HuH-7.5 (cell line): ENCODE data around the gene CC2D2A.

Experiments used
- DNase-seq: peaks from one replicate; pipeline ENCODE4 v3.0.0; 2011; ENCODE audit warnings: low spot score

The CC2D2A gene

GRCh38 chr4:15466596-15466995 lies 3.1 kb upstream of the CC2D2A start:
- DNase-seq, result no peak

GRCh38 chr4:15470128-15470475 lies 420 bp downstream of the CC2D2A start:
- no peak for DNase-seq

DNA sequence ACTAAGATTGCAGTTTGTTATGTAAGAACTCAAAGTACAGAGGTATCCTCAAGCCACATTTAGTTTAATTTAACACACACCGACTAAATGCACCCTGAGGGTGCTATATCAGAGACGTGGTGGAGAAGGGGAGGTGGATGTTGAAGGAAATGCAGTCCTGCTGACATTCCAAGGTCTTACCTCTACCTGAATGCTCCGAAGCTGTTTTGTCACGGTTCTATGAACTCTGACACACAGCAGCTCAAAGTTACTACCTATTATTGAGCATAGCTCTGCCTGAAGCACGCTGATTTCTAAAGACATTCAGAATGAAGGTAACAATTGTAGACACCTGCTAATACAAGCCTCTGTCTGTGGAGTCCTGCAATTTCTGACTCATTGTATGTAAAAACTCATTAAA lies 6.7 kb downstream of the CC2D2A start:
- no peak for DNase-seq

GRCh38 chr4:15478724-15479088 lies 9.0 kb downstream of the CC2D2A start:
- DNase-seq, result no peak

DNA sequence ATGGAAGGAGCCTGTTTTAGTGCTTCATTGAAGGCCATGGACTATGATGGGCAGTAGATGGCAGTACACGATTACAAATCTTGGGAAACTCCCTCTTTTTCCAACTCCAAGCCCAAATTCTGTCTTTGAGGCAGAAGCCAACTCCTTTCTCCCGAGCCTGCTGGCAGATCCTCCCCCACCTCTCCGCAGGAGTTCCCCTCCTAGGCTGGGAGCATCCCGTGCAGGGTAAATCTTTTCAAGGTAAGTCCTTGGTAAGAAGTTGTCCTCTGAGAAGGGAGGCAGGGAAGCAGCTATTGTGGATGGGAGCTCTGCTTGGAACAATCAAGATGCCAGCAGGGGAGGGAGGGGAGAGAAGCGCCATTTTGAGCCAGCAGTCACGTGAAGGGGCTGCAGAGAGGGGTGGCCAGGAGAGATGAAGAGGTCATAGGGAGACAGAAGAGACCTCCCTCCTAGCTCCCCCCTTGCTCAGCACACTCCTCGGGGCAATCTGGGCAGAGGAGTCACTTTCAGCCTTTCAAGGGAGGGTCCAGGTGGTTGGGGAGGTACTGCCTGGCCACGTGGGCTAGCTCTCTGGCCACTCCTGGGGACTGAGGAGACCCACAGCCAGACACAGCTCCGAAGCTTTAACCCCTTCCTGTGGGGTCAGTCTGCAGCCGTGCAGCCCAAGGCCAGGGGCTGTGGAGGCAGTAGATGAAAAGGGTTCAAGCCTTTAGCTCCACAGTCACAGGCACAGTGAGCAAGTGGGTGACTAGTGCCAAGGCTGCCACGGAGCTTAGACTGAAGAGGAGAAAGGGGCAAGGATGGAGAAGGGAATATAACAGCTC lies 9.6 kb downstream of the CC2D2A start:
- DNase-seq, result peak; percentile 44

DNA sequence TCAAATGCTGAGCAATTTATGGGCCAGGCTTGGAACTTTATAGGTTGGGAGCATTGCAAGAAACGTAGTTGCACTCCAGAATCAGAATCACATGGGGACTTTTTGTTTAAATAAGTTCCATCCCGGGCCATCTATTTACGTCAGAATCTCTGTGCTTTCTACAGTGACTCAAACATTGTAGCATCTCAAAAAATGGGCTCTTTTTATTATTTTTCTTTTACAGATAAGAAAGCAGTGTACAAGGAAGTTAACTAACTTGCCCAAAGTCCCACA lies 10.2 kb downstream of the CC2D2A start:
- no peak for DNase-seq

DNA sequence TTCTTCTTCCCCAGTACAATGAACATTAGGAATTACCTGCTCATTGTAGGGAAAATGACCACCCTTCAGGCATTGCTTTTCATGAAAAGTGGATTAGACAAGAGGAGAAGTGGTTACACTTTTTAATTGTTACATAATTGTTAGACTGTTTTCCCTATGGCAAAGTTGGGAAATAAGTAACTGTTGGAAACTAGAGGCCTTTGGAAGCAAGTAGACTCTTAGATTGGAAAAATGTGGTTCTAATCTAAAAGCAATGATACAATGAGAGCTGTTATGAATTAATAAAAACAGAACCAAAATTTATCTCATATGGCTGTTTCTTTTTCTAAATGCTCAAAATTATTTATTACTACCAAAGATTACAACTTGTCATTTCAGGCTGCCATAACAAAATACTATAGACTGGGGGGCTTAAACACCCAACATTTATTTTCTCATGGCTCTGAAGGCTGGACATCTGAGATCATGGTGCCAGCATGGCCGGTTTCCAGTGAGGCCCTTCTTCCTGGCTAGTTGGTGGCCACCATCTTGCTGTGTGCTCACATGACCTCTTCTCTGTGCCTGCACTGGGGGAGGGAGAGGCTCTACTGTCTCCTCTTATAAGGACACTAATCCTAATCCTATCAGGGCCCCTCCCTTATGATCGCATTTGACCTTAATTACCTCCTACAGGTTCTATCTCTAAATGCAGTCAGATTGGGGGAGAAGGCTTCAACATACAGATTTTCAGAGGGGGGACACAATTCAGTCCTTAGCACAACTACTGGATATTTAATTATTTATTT lies 12.5 kb downstream of the CC2D2A start:
- DNase-seq, result no peak

DNA sequence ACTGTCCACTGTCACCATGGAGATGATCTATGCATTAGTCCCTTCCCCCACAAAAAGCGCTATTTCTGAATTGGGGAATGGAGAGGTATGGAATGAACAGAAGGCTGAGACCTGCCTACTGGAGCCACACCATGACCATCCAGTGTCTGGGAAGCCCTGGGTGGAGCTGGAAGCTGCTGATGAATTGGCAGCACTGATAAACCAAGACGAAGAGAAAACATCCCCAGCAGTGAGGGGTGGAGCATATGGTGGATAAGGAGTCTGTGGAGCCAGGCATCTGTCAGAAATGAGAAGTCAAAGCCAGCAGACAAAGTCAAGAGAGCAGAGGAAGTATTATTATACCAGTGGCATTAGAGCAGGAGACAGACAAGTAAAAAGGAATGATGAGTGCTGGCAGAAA lies 13.2 kb downstream of the CC2D2A start:
- no peak for DNase-seq

DNA sequence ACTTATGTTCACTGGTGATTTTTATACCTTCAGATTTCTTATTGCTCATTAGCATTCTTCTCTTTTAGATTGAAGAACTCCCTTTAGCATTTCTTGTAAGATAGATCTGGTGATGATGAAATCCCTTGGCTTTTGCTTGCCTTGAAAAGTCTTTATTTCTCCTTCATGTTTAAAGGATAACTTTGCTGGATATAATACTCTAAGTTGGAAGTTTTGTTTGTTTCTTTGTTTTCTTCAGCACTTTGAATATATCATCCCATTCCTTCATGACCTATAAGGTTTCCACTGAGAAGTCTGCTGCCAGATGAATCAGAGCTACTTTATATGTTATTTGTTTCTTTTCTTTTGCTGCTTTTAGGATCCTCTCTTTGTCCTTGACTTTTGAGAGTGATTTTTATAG lies 18.5 kb downstream of the CC2D2A start:
- no peak for DNase-seq

- no peak for DNase-seq
Measured at GRCh38 chr4:15488658-15489470, 19.2 kb downstream of the CC2D2A start.

- no peak for DNase-seq
Measured at GRCh38 chr4:15489551-15489950, 19.9 kb downstream of the CC2D2A start.

DNA sequence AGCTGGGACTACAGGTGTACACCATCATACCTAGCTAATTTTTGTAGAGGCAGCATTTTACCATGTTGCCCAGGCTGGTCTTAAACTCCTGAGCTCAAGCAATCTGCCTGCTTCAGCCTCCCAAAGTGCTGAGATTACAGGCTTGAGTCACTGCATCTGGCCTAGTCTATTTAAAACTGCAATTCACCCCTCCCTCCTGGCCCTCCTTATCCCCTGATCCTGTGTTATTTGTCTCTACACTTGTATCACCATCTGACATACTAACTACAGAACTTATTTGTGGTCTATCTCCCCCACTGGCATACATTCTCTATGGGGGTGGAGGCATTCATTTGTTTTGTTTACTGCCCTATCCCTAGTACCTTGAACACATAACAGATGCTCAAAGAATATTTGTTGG lies 23.7 kb downstream of the CC2D2A start:
- DNase-seq, result no peak

- DNase-seq, result no peak
Measured at GRCh38 chr4:15495621-15496020, 25.9 kb downstream of the CC2D2A start.

DNA sequence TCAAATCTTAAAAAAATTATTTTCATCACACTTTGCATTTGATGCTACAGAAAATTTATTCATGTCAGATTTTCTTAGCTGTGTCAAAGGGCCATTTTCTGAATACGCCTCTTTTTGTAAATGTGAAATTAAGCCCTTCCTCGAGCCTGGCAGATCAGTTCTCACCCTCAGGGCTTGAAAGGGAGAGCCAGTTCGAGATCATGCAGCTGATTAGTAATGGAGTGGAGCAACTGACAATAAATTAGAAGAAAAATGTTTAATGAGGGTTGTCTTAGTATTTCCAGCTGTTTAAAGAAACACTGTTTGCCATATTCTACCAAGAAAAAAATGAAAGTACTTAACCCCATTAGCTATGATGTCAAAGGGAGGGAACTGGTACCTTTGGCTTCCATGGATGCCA lies 28.7 kb downstream of the CC2D2A start:
- DNase-seq, result no peak

DNA sequence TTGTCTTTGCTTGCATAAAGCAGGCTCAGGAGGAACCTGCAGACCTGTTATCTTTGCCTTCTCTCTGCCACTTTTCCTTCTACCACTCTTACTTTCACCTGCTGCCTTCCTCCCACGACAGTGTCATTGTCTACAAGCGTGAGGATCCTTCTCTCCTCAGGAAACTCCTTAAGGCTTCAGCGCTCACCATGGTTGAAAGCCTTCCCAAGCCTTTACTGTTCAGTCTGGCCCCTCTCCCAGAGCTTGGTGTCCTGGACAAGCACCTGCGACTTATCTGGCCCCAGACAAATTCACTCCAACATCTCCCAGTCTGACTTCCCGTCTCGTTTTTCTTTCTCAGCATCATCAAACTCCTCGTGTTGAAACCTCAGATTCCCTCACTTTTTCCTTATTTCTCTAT lies 31.0 kb downstream of the CC2D2A start:
- DNase-seq, result no peak

DNA sequence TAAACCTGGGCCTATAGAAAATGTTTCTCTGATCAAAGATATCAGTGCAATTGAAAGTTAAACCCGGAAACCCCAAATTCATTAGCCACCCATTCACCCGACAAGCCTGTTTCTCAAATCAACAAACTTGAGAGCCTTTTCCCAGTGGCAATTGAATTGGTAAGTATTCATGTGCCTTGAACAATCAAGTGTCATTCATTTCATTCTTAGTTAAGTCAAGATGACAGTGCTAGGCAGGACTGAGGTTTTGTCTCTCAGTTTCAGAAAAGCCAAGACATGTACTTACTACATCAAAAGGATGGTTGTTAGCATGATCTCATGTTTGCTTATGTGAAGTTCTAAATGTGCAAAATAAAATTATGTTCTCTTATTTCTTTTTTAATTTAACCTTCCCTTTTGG lies 32.3 kb downstream of the CC2D2A start:
- no peak for DNase-seq

DNA sequence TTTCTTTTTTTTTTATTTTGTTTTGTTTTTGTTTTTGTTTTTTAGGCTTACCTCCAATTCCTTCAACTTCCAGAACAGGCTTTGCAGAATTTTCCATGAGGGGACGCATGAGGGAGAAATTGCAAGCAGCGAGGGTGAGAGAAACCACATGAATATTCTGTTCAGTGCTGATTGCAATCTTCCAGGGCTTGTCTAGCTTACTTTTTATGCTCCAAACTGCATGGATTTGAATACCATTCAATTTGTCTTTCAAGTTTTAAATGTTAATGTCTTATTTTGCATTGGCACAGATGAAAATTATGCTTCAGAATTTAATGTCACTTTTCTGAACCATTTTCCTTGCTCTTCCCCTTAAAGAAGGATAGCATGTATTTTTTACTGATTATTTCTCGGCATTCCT lies 32.7 kb downstream of the CC2D2A start:
- DNase-seq, result no peak

GRCh38 chr4:15504041-15504440 lies 34.4 kb downstream of the CC2D2A start:
- DNase-seq, result no peak

- no peak for DNase-seq
Measured at GRCh38 chr4:15506464-15506863, 36.8 kb downstream of the CC2D2A start.

DNA sequence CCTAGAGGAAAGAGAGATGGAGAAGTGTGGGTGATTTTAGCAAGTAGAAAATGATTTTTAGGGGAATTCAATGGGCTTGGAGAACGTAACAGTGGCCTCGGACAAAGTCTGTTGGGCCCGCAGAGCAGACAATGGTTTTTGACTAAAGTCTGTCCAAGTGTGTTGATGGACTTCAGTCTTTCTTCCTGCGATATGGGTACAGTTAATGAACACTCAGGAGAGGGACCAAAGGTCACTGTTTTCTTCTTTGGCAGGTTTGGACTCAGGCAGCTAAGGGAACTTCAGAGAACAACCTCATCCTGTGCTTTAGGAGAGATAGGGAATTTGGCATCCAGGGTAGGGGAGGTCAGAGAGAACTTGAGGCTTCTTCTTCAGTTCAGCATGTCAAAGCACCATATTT lies 38.0 kb downstream of the CC2D2A start:
- no peak for DNase-seq

DNA sequence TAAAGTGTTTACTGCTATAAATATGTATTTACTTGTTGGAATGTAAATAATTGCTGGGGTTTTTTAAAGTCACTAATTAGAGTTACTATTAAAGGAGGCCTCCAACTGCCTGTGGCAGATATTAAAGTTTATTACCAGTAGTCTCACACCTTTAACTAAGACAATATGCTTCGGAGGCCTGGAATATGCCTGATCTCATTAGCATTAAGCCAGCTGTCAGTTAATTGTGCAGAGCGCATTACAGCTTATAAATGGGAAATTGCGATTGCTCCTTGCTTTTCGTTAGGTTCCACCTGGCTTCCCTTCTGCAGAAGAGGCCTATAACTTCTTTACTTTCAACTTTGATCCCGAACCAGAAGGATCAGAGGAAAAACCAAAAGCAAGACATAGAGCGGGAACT lies 41.3 kb downstream of the CC2D2A start:
- DNase-seq, result no peak

- DNase-seq, result no peak
Measured at GRCh38 chr4:15513545-15513944, 43.9 kb downstream of the CC2D2A start.

GRCh38 chr4:15515106-15515505 lies 45.4 kb downstream of the CC2D2A start:
- DNase-seq, result no peak
